Measurements from ENCODE around the gene ELMO1.

ELMO1 gene

DNA sequence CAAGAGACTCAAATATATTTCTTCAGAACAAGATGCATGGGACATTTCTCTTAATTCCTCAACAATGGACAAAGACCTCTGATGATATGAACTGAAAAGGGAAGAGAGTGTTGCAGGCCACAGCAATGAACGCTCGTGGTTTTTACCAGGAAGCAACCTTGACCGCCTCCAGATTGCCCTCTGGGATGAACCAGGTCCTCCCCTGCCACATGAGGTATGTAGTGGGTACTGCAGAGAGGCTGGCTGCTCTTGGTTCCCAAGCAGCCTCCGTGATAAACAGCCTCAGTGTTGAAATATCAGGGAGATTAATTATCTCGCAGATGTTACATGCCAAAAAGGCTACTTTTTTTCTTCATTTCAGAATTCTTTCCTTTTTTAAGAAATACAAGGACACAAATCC lies 338.8 kb downstream of the ELMO1 start:
- TF ChIP-seq, protein P1, sequence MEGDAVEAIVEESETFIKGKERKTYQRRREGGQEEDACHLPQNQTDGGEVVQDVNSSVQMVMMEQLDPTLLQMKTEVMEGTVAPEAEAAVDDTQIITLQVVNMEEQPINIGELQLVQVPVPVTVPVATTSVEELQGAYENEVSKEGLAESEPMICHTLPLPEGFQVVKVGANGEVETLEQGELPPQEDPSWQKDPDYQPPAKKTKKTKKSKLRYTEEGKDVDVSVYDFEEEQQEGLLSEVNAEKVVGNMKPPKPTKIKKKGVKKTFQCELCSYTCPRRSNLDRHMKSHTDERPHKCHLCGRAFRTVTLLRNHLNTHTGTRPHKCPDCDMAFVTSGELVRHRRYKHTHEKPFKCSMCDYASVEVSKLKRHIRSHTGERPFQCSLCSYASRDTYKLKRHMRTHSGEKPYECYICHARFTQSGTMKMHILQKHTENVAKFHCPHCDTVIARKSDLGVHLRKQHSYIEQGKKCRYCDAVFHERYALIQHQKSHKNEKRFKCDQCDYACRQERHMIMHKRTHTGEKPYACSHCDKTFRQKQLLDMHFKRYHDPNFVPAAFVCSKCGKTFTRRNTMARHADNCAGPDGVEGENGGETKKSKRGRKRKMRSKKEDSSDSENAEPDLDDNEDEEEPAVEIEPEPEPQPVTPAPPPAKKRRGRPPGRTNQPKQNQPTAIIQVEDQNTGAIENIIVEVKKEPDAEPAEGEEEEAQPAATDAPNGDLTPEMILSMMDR (IDR thresholded peaks at IDR 0.05): no peak
- no peak for TF ChIP-seq ZFX (IDR thresholded peaks at IDR 0.05; ENCODE audit: borderline replicate concordance)
- no peak overlapping the region for H3K27ac ChIP-seq

GRCh38 chr7:37109016-37109683 lies 339.5 kb downstream of the ELMO1 start:
- no peak for TF ChIP-seq ZFX (IDR thresholded peaks at IDR 0.05; ENCODE audit: borderline replicate concordance)
- TF ChIP-seq, protein P1 (IDR thresholded peaks at IDR 0.05): no peak
- H3K27ac ChIP-seq: no peak overlapping the region

GRCh38 chr7:37108615-37109014 lies 340.0 kb downstream of the ELMO1 start:
- TF ChIP-seq ZFX (IDR thresholded peaks at IDR 0.05; ENCODE audit: borderline replicate concordance): no peak
- TF ChIP-seq, protein P1 (IDR thresholded peaks at IDR 0.05): no peak
- no peak overlapping the region for H3K27ac ChIP-seq

DNA sequence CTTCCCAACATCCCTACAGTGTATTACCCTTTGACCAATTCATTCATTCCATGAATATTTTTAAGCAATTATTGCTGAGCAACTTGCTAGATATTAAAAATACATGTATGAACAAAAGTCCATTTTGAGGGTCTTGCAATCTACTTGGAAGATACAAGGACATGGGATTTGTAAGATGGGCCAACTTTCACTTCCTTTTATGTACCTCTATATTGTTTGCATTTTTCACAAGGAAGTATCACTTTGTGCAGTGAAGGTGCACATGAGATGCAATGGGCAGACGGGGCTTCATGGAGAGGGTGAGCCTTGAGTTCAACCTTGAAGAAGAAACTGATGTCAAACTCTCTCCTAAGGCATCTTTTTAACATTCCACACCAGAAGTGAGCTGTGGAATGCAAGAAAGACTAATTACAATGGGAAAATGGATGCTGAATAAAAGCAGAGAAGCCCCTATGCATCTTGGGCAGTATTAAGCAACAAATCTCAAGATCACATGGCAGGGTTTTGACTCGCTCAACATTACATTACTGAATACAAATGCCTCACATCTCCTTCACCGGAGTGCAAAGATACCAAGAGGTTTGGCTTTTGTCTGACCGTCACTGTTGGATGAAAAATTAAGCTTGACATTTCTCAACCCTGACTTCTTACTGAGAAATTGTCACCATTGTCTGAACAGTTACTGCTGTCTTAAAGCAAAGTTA lies 341.5 kb downstream of the ELMO1 start:
- H3K27ac ChIP-seq: no peak overlapping the region
- TF ChIP-seq ZFX (IDR thresholded peaks at IDR 0.05; ENCODE audit: borderline replicate concordance): no peak
- TF ChIP-seq, protein P1 (IDR thresholded peaks at IDR 0.05): no peak

- no peak for TF ChIP-seq ZFX (IDR thresholded peaks at IDR 0.05; ENCODE audit: borderline replicate concordance)
- TF ChIP-seq, protein P1 (IDR thresholded peaks at IDR 0.05): no peak
Measured at GRCh38 chr7:37105762-37106161, 342.9 kb downstream of the ELMO1 start.

DNA sequence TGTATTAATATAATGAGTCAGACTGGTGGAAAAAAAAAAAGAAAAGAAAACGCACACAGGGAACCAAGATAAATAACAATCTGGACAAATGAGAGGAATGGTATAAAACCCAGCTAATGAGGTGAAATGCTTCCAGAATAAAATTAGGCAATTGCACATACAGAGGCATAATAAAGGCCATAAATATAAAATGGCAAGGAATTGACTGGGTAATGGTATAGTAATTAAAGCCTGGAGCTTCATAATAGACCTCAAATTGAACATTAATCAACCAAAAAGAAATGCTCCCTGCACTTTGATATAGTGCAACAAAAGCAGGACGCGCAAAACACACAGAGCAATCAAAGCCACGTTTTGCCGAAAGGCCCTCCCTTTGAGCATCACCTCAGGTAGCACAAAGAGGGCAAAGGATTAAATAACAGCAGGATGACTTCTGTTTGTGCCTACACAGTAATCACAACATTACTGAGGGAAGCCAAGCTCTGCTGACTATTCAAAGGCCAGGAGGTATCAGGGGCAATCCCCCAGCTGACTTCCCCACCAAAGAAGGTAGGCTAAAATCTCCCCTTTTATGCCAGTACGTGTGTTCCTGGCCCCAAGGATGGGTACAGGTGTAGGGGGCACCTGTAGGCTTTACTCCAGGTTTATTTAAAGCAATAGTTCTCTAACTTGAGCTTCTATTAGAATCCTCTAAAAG lies 343.7 kb downstream of the ELMO1 start:
- TF ChIP-seq, protein P1 (IDR thresholded peaks at IDR 0.05): no peak
- no peak for TF ChIP-seq ZFX (IDR thresholded peaks at IDR 0.05; ENCODE audit: borderline replicate concordance)
- no peak overlapping the region for H3K27ac ChIP-seq

More at GRCh38 chr7:37105762-37106161, 342.9 kb downstream of the ELMO1 start:
- H3K27ac ChIP-seq: no peak overlapping the region

All from 22Rv1 (cell line).